Astrocyte of the cerebellum (primary cell): ENCODE measurements around the gene PROSER3.

Source experiments
- DNase-seq: peaks from one replicate; pipeline ENCODE4 v3.0.0-alpha.2; 2011; ENCODE audit warnings: low read depth
- H3K4me3 ChIP-seq: 2 replicates; pipeline ENCODE4 v1.5.1; 2011; ENCODE audit warnings: mild to moderate bottlenecking, low read depth, low read length, moderate library complexity
- in situ Hi-C: cut with HindIII; loops from 2 replicates; pipeline ENCODE4 v1.10.0; 2017; ENCODE audit warnings: low sequenced_read_pairs
- TF ChIP-seq, protein P1 (sequence below): IDR thresholded peaks from 2 replicates; pipeline ENCODE4 v1.5.1; 2012; ENCODE audit warnings: low read length, low read depth, moderate library complexity, mild to moderate bottlenecking; ENCODE audit errors: missing control alignments

PROSER3 gene

DNA sequence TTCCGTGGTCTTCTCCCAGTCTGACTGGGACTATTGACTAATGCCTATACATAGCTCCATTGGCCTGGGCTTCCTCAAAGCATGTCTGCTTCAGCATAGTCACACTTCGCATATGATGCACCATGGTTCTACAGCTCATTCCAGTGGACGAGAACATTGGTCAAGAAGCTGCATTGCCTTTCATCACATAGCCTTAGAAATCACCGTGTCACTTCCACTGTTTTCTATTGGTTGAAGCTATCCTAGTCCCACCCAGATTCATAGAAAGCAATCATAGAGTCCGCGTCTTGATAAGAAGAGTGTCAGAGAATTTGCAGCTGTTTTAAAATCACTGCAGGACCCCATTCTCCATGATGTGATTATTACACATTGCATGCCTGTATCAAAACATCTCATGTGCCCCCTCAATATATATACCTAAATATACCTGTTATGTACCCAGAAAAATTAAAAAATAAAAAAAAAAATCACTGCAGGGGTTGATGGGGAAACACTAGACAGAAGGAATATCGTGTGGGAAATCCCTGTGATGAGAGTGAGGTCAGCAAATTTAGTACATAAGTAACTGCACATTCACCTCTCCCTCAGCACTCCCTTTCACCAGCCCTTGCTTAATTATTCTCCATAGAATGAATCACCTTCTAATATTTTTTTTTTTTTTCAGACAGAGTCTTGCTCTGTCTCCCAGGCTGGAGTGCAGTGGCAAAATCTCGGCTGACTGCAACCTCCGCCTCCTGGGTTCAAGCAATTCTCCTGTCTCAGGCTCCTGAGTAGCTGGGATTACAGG is 15.2 kb downstream of the PROSER3 start:
- in situ Hi-C loops, result no loop called here
- no peak for DNase-seq
- H3K4me3 ChIP-seq, result no peak overlapping the region
- TF ChIP-seq, protein P1, sequence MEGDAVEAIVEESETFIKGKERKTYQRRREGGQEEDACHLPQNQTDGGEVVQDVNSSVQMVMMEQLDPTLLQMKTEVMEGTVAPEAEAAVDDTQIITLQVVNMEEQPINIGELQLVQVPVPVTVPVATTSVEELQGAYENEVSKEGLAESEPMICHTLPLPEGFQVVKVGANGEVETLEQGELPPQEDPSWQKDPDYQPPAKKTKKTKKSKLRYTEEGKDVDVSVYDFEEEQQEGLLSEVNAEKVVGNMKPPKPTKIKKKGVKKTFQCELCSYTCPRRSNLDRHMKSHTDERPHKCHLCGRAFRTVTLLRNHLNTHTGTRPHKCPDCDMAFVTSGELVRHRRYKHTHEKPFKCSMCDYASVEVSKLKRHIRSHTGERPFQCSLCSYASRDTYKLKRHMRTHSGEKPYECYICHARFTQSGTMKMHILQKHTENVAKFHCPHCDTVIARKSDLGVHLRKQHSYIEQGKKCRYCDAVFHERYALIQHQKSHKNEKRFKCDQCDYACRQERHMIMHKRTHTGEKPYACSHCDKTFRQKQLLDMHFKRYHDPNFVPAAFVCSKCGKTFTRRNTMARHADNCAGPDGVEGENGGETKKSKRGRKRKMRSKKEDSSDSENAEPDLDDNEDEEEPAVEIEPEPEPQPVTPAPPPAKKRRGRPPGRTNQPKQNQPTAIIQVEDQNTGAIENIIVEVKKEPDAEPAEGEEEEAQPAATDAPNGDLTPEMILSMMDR, result no peak

GRCh38 chr19:35774274-35775045 is 16.5 kb downstream of the PROSER3 start:
- in situ Hi-C loops, result no loop called here
- H3K4me3 ChIP-seq, result peak overlapping the region; percentile 25
- DNase-seq, result no peak

DNA sequence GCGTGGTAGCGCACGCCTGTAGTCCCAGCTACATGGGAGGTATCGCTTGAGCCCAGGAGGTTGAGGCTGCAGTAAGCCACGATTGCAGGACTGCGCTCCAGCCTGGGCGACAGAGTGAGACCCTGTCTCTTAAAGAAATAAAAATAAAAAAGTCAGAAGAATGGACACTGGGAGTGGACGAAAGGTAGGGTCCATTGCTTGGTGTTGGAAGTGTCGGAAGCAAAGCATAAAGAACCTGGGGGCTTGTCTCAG is 17.0 kb downstream of the PROSER3 start:
- in situ Hi-C loops, result no loop called here
- peak overlapping the region; percentile 25 for H3K4me3 ChIP-seq
- DNase-seq, result no peak
- TF ChIP-seq, protein P1, result no peak

More at GRCh38 chr19:35774274-35775045, 16.5 kb downstream of the PROSER3 start:
- TF ChIP-seq, protein P1, result no peak

DNA sequence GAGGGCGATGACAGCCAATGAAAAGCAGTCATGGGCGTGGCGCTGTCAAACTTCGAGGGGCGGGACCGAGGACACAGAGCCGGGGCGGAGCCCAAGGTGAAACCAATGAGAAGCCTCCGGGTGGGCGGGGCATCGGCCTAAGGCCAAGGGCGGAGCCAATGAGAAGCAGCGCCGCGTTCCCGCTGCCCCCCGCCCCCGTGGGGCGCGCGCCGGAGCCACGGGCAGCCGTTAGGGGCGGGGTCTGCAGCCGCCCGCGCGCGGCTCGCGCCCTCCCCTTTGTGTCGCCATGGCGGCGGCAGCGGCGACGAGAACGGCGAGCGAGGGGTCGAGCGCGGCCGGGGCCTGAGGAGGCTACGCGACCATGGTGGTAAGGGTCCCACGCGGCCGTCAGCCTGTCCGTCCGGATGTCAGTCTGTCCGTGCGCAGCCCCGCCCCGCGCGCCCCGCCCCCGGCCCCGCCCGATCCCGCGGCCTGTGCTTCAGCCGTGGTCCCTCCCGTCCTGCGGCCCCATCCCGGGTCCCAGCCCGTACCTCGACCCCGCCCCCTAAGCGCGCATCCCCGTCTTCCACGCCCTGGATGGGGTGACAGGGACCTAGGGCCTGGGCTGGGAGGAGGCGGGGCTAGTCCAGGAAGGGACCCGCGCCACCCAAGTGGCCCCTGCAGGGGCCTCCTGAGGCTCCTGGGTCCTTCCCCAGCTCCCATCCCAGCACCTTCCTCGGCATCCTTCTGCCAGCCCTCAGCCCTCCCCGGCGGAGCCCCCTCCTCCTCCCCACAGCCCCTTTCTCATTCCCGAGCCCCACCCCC is 17.5 kb downstream of the PROSER3 start, which contains the start of gene ARHGAP33:
Gene ARHGAP33, plus strand, starts transcription at position 267 of the 804 bp plus-strand sequence. Its CDS starts 95 bp downstream, at position 362.
- in situ Hi-C loops, result no loop called here
- peak within 1 kb of the TSS; percentile 66 for H3K4me3 ChIP-seq
- TF ChIP-seq, protein P1, result no peak
- peak; percentile 93 for DNase-seq

DNA sequence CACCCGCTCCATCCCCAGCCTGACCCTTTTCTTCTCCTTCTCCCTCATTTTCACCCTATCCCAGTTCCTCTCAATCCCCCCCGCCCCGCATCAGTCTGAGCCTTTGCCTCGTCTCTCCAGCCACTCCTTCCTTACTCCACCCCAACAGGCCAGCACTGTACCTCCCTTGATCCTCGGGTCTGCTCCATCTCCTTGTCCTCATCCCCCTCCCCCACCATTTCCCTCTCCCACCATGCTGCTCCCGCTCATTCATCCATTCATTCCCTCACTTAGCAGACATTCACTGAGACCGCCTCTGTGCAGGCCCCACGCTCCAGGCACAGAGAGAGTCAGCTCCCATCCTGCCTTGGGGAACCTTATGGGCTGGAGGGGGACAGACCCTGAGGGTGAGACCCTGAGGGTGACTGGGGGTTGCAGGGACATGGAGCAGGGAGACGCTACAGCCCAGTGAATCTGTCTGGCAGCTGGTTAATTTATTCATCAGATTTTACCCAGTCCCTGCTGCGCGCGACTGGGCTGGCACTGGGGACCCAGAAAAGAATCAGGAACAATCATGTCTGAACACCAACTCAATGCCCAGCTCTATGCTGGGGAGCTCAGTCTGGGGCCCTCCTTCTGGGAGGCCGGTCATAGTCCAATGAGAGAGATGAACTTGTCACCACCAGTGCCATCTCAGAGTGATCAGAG is 18.3 kb downstream of the PROSER3 start:
- DNase-seq, result no peak
- in situ Hi-C loops, result no loop called here
- TF ChIP-seq, protein P1, result no peak
- H3K4me3 ChIP-seq, result peak overlapping the region; percentile 66
